Panc1 (cell line): ENCODE measurements around the gene RYR3. TPM values are rescaled to one million over a fixed set of nuclear protein-coding genes. Genes with fewer than 3 reads are reported as not detected.

ENCODE experiments used
- ATAC-seq: fragments of 200-7000 bp; cut with Tn5 transposase; 2 replicates; pipeline ENCODE4 v1.9.1; 2020; ENCODE audit warnings: mild to moderate bottlenecking, moderate library complexity
- BruUV-seq: library from RNA; stranded (reverse); fragments of 400-500 nt; replicated peaks from 2 replicates; lab custom pipeline; 2021; lab: Mats Ljungman, UMichigan
- CTCF ChIA-PET: fragments of 300-600 bp; sonication (Branson Sonifier 250); formaldehyde crosslinking; loops from one replicate; lab custom pipeline; 2022; ENCODE audit warnings: antibody characterized with exemption; lab: Charles Lee
- POLR2A ChIA-PET: fragments of 300-600 bp; sonication (Branson Sonifier 250); formaldehyde crosslinking; loops from one replicate; lab custom pipeline; 2022; ENCODE audit warnings: antibody characterized with exemption; lab: Charles Lee
- DNase-seq: peaks from one replicate; pipeline ENCODE4 v3.0.0-alpha.2; 2010; ENCODE audit warnings: low read depth, low spot score
- H3K27ac ChIP-seq: 2 replicates; pipeline ENCODE4 v1.5.1; 2011; ENCODE audit warnings: mild to moderate bottlenecking, low read length, inconsistent platforms
- H3K27me3 ChIP-seq: fragments of 200-500 bp; sonication (Bioruptor generic); 2 replicates; pipeline ENCODE4 v1.6.0; 2014; ENCODE audit warnings: low read length, inconsistent platforms; ENCODE audit not compliant: control insufficient read depth, insufficient read depth
- H3K36me3 ChIP-seq: fragments of 200-500 bp; sonication (Bioruptor generic); 2 replicates; pipeline ENCODE4 v1.5.1; 2014; ENCODE audit warnings: inconsistent platforms, mild to moderate bottlenecking, low read length, moderate library complexity; ENCODE audit not compliant: control insufficient read depth, insufficient read depth
- H3K4me1 ChIP-seq: 2 replicates; pipeline ENCODE4 v1.5.1; 2011; ENCODE audit warnings: inconsistent platforms, mild to moderate bottlenecking, low read length, moderate library complexity; ENCODE audit not compliant: control insufficient read depth, insufficient read depth
- H3K4me3 ChIP-seq, 2 experiments: 2 replicates each; pipeline ENCODE4 v1.5.1; 2011 to 2012; ENCODE audit warnings: low read depth in 2 of 2, low read length in 2 of 2, mild to moderate bottlenecking in 2 of 2, inconsistent platforms in 1 of 2, moderate library complexity in 1 of 2
- H3K9me3 ChIP-seq: fragments of 200-500 bp; sonication (Bioruptor generic); 2 replicates; pipeline ENCODE4 v1.5.1; 2014; ENCODE audit warnings: low read depth, mild to moderate bottlenecking, inconsistent platforms, low read length, moderate library complexity; ENCODE audit not compliant: control insufficient read depth, insufficient read depth
- POLR2AphosphoS5 ChIP-seq: IDR thresholded peaks from 2 replicates; pipeline ENCODE4 v1.6.1; 2012; ENCODE audit warnings: mild to moderate bottlenecking, low read depth, low read length, moderate library complexity
- REST ChIP-seq, 2 experiments: IDR thresholded peaks; 2 replicates each; pipeline ENCODE4 v1.6.1; 2011 to 2012; ENCODE audit warnings: low read depth in 2 of 2, control low read depth in 1 of 2, low read length in 1 of 2, mild to moderate bottlenecking in 1 of 2, moderate library complexity in 1 of 2; ENCODE audit not compliant: insufficient read depth in 1 of 2
- SIN3A ChIP-seq: IDR thresholded peaks from 2 replicates; pipeline ENCODE4 v1.6.1; 2012; ENCODE audit warnings: low read depth, mild to moderate bottlenecking, low read length, moderate library complexity, borderline replicate concordance; ENCODE audit not compliant: insufficient read depth
- TCF7L2 ChIP-seq: IDR thresholded peaks from 2 replicates; pipeline ENCODE4 v1.6.1; 2011; ENCODE audit warnings: mild to moderate bottlenecking, low read depth, low read length, inconsistent platforms
- in situ Hi-C: cut with HindIII; loops from 2 replicates; pipeline ENCODE4 v1.10.0; 2016; ENCODE audit warnings: low sequenced_read_pairs, low pct_unique_long_range_greater_than_20kb
- intact Hi-C: fragments of 100-400 bp; cut with micrococcal nuclease; formaldehyde crosslinking; loops from one replicate; pipeline ENCODE4 v1.10.0; 2022; ENCODE audit not compliant: unreplicated experiment
- total RNA-seq: library from RNA; stranded (reverse); gene quantifications from one replicate; pipeline ENCODE4 v1.2.1, GENCODE V29; 2021; ENCODE audit not compliant: unreplicated experiment
- TF ChIP-seq, protein P1 (sequence below): fragments of 450-650 bp; IDR thresholded peaks from 2 replicates; pipeline ENCODE4 v1.5.1; 2017; ENCODE audit warnings: mild to moderate bottlenecking

Gene RYR3
- total RNA-seq, 1 experiment from 2014 or later, result not detected

DNA sequence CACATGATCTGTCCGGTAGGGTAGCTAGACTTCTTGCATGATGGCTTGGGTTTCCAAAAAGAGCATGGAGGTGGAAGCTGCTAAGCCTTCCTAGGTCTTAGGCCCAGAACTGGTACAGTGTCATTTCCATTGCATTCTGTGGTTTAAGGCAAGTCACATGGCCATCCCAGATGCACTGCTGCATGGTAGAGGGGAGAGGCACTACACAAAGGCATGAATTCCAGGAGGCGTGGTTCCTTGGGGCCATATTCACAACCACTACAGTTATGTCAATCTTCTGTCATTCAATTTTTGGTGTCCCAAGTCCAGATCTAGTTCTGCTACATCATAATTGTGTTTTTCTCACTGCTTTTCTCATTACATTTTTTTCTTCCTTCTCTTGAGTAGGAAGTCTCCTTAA lies 535.4 kb downstream of the RYR3 start:
- POLR2A ChIA-PET, result no interaction called here

GRCh38 chr15:33846862-33847261 lies 536.1 kb downstream of the RYR3 start:
- in situ Hi-C loops, result no loop called here
- DNase-seq (no peak), ATAC-seq (no peak)
- no TSS peak for BruUV-seq
- CTCF ChIA-PET, result no interaction called here
- Histone ChIP-seq H3K36me3 (no peaks in the 10 kb centered on the region), H3K9me3 (no peaks in the 10 kb centered on the region), H3K4me1 (no peaks in the 10 kb centered on the region), H3K27me3 (0 out of 2 replicates have a peak, but pooled peaks cover 2% of the 10 kb centered on the region), H3K27ac (no peak overlapping the region), H3K4me3 (no peak overlapping the region)
- TF ChIP-seq POLR2AphosphoS5, result no peak
- TF ChIP-seq, protein P1, sequence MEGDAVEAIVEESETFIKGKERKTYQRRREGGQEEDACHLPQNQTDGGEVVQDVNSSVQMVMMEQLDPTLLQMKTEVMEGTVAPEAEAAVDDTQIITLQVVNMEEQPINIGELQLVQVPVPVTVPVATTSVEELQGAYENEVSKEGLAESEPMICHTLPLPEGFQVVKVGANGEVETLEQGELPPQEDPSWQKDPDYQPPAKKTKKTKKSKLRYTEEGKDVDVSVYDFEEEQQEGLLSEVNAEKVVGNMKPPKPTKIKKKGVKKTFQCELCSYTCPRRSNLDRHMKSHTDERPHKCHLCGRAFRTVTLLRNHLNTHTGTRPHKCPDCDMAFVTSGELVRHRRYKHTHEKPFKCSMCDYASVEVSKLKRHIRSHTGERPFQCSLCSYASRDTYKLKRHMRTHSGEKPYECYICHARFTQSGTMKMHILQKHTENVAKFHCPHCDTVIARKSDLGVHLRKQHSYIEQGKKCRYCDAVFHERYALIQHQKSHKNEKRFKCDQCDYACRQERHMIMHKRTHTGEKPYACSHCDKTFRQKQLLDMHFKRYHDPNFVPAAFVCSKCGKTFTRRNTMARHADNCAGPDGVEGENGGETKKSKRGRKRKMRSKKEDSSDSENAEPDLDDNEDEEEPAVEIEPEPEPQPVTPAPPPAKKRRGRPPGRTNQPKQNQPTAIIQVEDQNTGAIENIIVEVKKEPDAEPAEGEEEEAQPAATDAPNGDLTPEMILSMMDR, result no peak
- TF ChIP-seq REST (IDR thresholded peaks at IDR 0.05; ENCODE audit: insufficient read depth in 1 of 2, low read depth in 2 of 2, low read length in 1 of 2), result no peak
- TF ChIP-seq TCF7L2, result no peak
- no peak for TF ChIP-seq SIN3A
- intact Hi-C loops, result no loop called here
- POLR2A ChIA-PET, result no interaction called here

More for the DNA sequence above, 535.4 kb downstream of the RYR3 start:
- no peaks in the 10 kb centered on the region for H3K4me1 ChIP-seq
- H3K9me3 ChIP-seq, result no peaks in the 10 kb centered on the region
- H3K36me3 ChIP-seq, result no peaks in the 10 kb centered on the region
- H3K4me3 ChIP-seq, result no peak overlapping the region
- intact Hi-C loops (no loop called here), in situ Hi-C loops (no loop called here)
- DNase-seq (no peak), ATAC-seq (no peak)
- BruUV-seq, result no TSS peak
- no peak overlapping the region for H3K27ac ChIP-seq
- TF ChIP-seq SIN3A (no peak), REST (IDR thresholded peaks at IDR 0.05; ENCODE audit: insufficient read depth in 1 of 2, low read depth in 2 of 2, low read length in 1 of 2) (no peak), POLR2AphosphoS5 (no peak), TCF7L2 (no peak)
- TF ChIP-seq, protein P1, result no peak
- 0 out of 2 replicates have a peak, but pooled peaks cover 2% of the 10 kb centered on the region for H3K27me3 ChIP-seq
- CTCF ChIA-PET, result no interaction called here
